ENCODE measurements around the gene UNC80.

DNA sequence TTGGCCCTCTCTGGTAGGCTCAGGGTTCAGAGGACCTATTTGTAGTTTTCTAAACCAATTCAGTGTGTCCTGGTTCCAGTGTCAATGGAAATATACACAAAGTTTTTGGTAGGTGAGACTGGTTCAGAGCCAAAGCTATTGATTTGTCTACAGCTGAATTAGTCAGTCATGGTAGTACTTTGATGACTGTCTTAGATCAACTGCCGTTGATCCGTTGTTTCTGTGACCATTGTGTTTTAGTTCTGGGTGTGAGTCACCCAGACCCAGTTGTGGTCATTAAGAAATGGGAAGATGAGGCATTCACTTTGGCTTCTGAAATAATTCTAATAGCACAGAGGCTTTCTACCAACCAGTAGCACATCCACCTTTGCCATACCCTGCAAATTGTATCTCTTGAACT is 214.8 kb downstream of the UNC80 start:
- TF ChIP-seq EP300 (IDR thresholded peaks at IDR 0.05; ENCODE audit: borderline replicate concordance in 1 of 2, low read depth in 1 of 2, low read length in 1 of 2) = no peak
- TF ChIP-seq, protein P1, sequence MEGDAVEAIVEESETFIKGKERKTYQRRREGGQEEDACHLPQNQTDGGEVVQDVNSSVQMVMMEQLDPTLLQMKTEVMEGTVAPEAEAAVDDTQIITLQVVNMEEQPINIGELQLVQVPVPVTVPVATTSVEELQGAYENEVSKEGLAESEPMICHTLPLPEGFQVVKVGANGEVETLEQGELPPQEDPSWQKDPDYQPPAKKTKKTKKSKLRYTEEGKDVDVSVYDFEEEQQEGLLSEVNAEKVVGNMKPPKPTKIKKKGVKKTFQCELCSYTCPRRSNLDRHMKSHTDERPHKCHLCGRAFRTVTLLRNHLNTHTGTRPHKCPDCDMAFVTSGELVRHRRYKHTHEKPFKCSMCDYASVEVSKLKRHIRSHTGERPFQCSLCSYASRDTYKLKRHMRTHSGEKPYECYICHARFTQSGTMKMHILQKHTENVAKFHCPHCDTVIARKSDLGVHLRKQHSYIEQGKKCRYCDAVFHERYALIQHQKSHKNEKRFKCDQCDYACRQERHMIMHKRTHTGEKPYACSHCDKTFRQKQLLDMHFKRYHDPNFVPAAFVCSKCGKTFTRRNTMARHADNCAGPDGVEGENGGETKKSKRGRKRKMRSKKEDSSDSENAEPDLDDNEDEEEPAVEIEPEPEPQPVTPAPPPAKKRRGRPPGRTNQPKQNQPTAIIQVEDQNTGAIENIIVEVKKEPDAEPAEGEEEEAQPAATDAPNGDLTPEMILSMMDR (IDR thresholded peaks at IDR 0.05) = no peak
- TF ChIP-seq RAD21 (IDR thresholded peaks at IDR 0.05; ENCODE audit: low read length) = no peak
- TF ChIP-seq GATA2 (CRISPR knock-in tag; IDR thresholded peaks at IDR 0.05) = no peak
- TF ChIP-seq MXI1 (IDR thresholded peaks at IDR 0.05; ENCODE audit: low read depth, low read length) = no peak
- TF ChIP-seq, protein P2, sequence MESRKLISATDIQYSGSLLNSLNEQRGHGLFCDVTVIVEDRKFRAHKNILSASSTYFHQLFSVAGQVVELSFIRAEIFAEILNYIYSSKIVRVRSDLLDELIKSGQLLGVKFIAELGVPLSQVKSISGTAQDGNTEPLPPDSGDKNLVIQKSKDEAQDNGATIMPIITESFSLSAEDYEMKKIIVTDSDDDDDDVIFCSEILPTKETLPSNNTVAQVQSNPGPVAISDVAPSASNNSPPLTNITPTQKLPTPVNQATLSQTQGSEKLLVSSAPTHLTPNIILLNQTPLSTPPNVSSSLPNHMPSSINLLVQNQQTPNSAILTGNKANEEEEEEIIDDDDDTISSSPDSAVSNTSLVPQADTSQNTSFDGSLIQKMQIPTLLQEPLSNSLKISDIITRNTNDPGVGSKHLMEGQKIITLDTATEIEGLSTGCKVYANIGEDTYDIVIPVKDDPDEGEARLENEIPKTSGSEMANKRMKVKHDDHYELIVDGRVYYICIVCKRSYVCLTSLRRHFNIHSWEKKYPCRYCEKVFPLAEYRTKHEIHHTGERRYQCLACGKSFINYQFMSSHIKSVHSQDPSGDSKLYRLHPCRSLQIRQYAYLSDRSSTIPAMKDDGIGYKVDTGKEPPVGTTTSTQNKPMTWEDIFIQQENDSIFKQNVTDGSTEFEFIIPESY (IDR thresholded peaks at IDR 0.05; ENCODE audit: borderline replicate concordance, low read depth) = no peak
- TF ChIP-seq POLR2AphosphoS5 (IDR thresholded peaks at IDR 0.05; ENCODE audit: low read depth, low read length) = no peak
- TF ChIP-seq, protein P3, sequence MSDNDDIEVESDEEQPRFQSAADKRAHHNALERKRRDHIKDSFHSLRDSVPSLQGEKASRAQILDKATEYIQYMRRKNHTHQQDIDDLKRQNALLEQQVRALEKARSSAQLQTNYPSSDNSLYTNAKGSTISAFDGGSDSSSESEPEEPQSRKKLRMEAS (IDR thresholded peaks at IDR 0.05; ENCODE audit: low read depth) = no peak
- no peak for TF ChIP-seq NRF1 (IDR thresholded peaks at IDR 0.05; ENCODE audit: low read depth, low read length)
- TF ChIP-seq, protein P4, sequence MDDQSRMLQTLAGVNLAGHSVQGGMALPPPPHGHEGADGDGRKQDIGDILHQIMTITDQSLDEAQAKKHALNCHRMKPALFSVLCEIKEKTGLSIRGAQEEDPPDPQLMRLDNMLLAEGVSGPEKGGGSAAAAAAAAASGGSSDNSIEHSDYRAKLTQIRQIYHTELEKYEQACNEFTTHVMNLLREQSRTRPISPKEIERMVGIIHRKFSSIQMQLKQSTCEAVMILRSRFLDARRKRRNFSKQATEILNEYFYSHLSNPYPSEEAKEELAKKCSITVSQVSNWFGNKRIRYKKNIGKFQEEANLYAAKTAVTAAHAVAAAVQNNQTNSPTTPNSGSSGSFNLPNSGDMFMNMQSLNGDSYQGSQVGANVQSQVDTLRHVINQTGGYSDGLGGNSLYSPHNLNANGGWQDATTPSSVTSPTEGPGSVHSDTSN (IDR thresholded peaks at IDR 0.05) = no peak
- TF ChIP-seq, protein P5, sequence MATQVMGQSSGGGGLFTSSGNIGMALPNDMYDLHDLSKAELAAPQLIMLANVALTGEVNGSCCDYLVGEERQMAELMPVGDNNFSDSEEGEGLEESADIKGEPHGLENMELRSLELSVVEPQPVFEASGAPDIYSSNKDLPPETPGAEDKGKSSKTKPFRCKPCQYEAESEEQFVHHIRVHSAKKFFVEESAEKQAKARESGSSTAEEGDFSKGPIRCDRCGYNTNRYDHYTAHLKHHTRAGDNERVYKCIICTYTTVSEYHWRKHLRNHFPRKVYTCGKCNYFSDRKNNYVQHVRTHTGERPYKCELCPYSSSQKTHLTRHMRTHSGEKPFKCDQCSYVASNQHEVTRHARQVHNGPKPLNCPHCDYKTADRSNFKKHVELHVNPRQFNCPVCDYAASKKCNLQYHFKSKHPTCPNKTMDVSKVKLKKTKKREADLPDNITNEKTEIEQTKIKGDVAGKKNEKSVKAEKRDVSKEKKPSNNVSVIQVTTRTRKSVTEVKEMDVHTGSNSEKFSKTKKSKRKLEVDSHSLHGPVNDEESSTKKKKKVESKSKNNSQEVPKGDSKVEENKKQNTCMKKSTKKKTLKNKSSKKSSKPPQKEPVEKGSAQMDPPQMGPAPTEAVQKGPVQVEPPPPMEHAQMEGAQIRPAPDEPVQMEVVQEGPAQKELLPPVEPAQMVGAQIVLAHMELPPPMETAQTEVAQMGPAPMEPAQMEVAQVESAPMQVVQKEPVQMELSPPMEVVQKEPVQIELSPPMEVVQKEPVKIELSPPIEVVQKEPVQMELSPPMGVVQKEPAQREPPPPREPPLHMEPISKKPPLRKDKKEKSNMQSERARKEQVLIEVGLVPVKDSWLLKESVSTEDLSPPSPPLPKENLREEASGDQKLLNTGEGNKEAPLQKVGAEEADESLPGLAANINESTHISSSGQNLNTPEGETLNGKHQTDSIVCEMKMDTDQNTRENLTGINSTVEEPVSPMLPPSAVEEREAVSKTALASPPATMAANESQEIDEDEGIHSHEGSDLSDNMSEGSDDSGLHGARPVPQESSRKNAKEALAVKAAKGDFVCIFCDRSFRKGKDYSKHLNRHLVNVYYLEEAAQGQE (IDR thresholded peaks at IDR 0.05; ENCODE audit: low read depth, low read length) = no peak
- no peak for TF ChIP-seq NFIC (IDR thresholded peaks at IDR 0.05; ENCODE audit: borderline replicate concordance)
